ENCODE data around the gene PCSK2.

DNA sequence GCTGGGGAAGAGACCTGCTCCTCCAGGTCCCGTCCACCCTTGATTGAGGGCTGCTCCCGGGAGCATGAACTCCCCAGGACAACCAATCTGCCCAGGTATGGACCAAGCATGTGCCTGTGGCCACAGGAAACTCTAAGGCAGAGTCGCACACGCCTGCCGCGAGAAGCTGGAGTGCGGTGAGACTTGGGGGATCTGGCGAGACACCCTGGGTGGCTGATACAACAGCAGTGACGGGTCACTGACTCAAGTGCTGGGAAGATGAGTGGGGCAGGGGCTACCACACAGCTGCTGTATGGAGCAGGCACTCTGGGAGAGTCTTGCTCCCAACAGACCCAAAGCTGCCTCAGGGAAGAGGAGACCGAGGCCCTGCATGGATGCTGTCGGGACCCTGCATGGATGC is 264.2 kb downstream of the PCSK2 start:
- no peak for TF ChIP-seq POLR2AphosphoS5 (IDR thresholded peaks at IDR 0.05; ENCODE audit: low read depth, low read length)
- no peak for TF ChIP-seq POLR2A (IDR thresholded peaks at IDR 0.05; ENCODE audit: low read depth, low read length)
- TF ChIP-seq TAF1 (IDR thresholded peaks at IDR 0.05; ENCODE audit: borderline replicate concordance, low read depth, low read length), result no peak
